DOHH2 (cell line): ENCODE results near the gene CRHR1.

Experiments
- H3F3A ChIP-seq: fragments of 200-600 bp; sonication (generic), shearing (Covaris generic); 2 replicates; pipeline ENCODE4 v1.6.0; 2016; ENCODE audit warnings: antibody characterized with exemption, mild to moderate bottlenecking; ENCODE audit not compliant: control insufficient read depth, insufficient read depth
- H3K27ac ChIP-seq: fragments of 200-600 bp; sonication (generic); 2 replicates; pipeline ENCODE4 v1.5.1; 2014; ENCODE audit warnings: low read depth, mild to moderate bottlenecking, low read length, moderate library complexity
- H3K27me3 ChIP-seq: fragments of 200-600 bp; sonication (generic); 2 replicates; pipeline ENCODE4 v1.6.1; 2014; ENCODE audit warnings: mild to moderate bottlenecking, low read length, mixed read lengths; ENCODE audit not compliant: control insufficient read depth
- H3K36me3 ChIP-seq: fragments of 200-600 bp; sonication (generic); 2 replicates; pipeline ENCODE4 v1.6.1; 2014; ENCODE audit warnings: mild to moderate bottlenecking, low read length, moderate library complexity, mixed read lengths; ENCODE audit not compliant: control insufficient read depth
- H3K4me1 ChIP-seq: fragments of 200-600 bp; sonication (generic); 2 replicates; pipeline ENCODE4 v1.6.1; 2014; ENCODE audit warnings: mild to moderate bottlenecking, low read length, mixed read lengths; ENCODE audit not compliant: control insufficient read depth
- H3K4me2 ChIP-seq: fragments of 200-600 bp; sonication (generic); 2 replicates; pipeline ENCODE4 v1.6.0; 2014; ENCODE audit warnings: mild to moderate bottlenecking, low read length, moderate library complexity
- H3K4me3 ChIP-seq: fragments of 200-600 bp; sonication (generic); 2 replicates; pipeline ENCODE4 v1.5.1; 2014; ENCODE audit warnings: mild to moderate bottlenecking, low read length, mixed read lengths
- H3K79me2 ChIP-seq: fragments of 200-600 bp; sonication (generic); 2 replicates; pipeline ENCODE4 v1.6.1; 2014; ENCODE audit warnings: mild to moderate bottlenecking, low read length, mixed read lengths; ENCODE audit not compliant: control insufficient read depth
- H3K9me2 ChIP-seq: fragments of 200-600 bp; sonication (generic); replicated peaks from 2 replicates; pipeline ENCODE4 v1.6.1; 2014; ENCODE audit warnings: mild to moderate bottlenecking, low read length, mixed read lengths; ENCODE audit not compliant: control insufficient read depth
- H3K9me3 ChIP-seq: fragments of 200-600 bp; sonication (generic); 2 replicates; pipeline ENCODE4 v1.6.1; 2014; ENCODE audit warnings: antibody characterized with exemption, low read length, mixed read lengths; ENCODE audit not compliant: control insufficient read depth, insufficient read depth
- H4K20me1 ChIP-seq: fragments of 200-600 bp; sonication (generic); 2 replicates; pipeline ENCODE4 v1.6.0; 2014; ENCODE audit warnings: low read depth, mild to moderate bottlenecking, antibody characterized with exemption, low read length, moderate library complexity; ENCODE audit not compliant: control insufficient read depth, insufficient read depth
- EZH2phosphoT487 ChIP-seq: fragments of 200-600 bp; sonication (generic); IDR thresholded peaks from 2 replicates; pipeline ENCODE4 v1.6.1; 2017; ENCODE audit warnings: borderline replicate concordance, mild to moderate bottlenecking, antibody characterized with exemption, low read length, moderate library complexity, mixed read lengths
- TF ChIP-seq, protein P1 (sequence below): fragments of 200-600 bp; sonication (generic); IDR thresholded peaks from one replicate; pipeline ENCODE4 v1.5.1; 2014; ENCODE audit warnings: antibody characterized with exemption, mild to moderate bottlenecking, low read depth, low read length; ENCODE audit not compliant: poor library complexity, severe bottlenecking

CRHR1 gene

DNA sequence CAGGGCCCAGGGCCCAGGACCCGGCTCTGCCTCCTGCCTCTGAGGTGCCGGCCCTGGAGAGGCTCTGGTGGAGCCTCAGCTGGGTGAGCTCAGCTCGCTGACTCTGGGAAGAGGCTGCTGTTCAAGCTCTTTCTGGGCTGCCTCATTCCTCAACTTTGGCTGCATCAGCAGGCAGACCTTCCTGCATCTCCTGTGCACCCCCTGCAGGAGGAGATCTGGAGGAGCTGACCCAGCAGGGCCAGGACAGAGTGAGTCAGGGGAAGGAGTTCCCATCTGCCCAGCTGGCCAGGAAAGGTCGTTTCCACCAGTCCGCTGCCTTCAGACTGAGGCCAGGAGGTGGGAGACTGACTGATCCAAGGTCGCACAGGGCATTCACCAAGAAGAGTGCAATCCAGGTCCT is 10.7 kb downstream of the CRHR1 start:
- Histone ChIP-seq H3K27me3 (peaks cover 10% of the 10 kb centered on the region), H3K4me3 (no peak overlapping the region), H3K79me2 (no peaks in the 10 kb centered on the region), H3K4me1 (no peaks in the 10 kb centered on the region), H4K20me1 (no peaks in the 10 kb centered on the region), H3K36me3 (no peaks in the 10 kb centered on the region), H3K9me2 (no peaks in the 10 kb centered on the region), H3F3A (no peaks in the 10 kb centered on the region), H3K27ac (no peak overlapping the region), H3K4me2 (no peak overlapping the region), H3K9me3 (no peaks in the 10 kb centered on the region)
- TF ChIP-seq, protein P1, sequence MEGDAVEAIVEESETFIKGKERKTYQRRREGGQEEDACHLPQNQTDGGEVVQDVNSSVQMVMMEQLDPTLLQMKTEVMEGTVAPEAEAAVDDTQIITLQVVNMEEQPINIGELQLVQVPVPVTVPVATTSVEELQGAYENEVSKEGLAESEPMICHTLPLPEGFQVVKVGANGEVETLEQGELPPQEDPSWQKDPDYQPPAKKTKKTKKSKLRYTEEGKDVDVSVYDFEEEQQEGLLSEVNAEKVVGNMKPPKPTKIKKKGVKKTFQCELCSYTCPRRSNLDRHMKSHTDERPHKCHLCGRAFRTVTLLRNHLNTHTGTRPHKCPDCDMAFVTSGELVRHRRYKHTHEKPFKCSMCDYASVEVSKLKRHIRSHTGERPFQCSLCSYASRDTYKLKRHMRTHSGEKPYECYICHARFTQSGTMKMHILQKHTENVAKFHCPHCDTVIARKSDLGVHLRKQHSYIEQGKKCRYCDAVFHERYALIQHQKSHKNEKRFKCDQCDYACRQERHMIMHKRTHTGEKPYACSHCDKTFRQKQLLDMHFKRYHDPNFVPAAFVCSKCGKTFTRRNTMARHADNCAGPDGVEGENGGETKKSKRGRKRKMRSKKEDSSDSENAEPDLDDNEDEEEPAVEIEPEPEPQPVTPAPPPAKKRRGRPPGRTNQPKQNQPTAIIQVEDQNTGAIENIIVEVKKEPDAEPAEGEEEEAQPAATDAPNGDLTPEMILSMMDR, result no peak
- no peak for TF ChIP-seq EZH2phosphoT487

DNA sequence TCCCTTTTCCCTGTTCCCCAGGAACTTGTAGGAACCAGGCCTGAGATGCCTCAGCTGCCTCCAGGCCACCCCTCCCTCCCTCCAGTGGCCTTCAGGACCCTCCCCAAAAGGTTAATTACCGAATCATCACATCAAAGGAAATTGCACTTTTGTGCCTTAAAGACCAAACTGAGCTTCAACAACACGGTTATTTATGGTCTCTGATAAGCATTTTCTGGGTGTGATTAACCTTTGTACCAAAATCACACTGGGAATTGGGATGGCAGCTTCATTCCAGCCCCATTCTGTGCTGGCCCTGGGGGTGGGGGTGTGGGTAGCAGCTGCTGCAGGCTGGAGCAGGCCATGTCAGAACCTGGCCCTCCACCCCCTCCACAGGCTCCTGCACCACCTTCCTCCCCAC is 16.7 kb downstream of the CRHR1 start:
- Histone ChIP-seq H3K27me3 (peaks cover 4% of the 10 kb centered on the region; the same call in 1 of the 2 replicates), H3K4me2 (no peak overlapping the region), H3K79me2 (no peaks in the 10 kb centered on the region), H3K4me1 (no peaks in the 10 kb centered on the region), H3F3A (no peaks in the 10 kb centered on the region), H4K20me1 (no peaks in the 10 kb centered on the region), H3K4me3 (no peak overlapping the region), H3K9me2 (no peaks in the 10 kb centered on the region), H3K36me3 (no peaks in the 10 kb centered on the region), H3K27ac (no peak overlapping the region), H3K9me3 (no peaks in the 10 kb centered on the region)
- TF ChIP-seq, protein P1, result no peak
- no peak for TF ChIP-seq EZH2phosphoT487

DNA sequence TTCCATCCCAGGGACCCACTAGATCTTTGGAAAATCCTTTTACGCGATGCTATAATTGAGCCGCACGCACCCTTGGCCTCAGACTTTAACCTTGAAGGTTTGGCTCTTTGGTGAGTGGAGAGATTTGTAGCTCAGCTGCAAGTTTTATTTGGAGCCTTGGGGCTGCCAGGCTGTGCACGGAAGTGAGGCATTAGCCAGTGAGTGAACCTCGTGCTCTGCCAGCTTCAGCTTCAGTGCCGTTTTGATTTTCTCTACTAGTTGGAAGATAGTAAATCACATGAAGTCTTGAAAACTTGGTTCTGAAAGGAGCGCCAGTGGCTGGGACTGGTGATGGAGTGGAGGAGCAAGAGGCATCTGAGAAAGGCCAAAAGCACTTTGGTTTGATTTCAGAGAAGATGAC is 17.3 kb downstream of the CRHR1 start:
- H3F3A ChIP-seq, result no peaks in the 10 kb centered on the region
- H3K9me3 ChIP-seq, result no peaks in the 10 kb centered on the region
- H3K4me3 ChIP-seq, result no peak overlapping the region
- TF ChIP-seq, protein P1, result no peak
- TF ChIP-seq EZH2phosphoT487, result no peak
- no peak overlapping the region for H3K27ac ChIP-seq
- H3K9me2 ChIP-seq, result no peaks in the 10 kb centered on the region
- no peaks in the 10 kb centered on the region for H3K4me1 ChIP-seq
- no peaks in the 10 kb centered on the region for H4K20me1 ChIP-seq
- no peak overlapping the region for H3K4me2 ChIP-seq
- H3K36me3 ChIP-seq, result no peaks in the 10 kb centered on the region
- peaks cover 4% of the 10 kb centered on the region; the same call in 1 of the 2 replicates for H3K27me3 ChIP-seq
- no peaks in the 10 kb centered on the region for H3K79me2 ChIP-seq
